Progenitor cell of endocrine pancreas (in vitro differentiated cells): ENCODE data around the gene SLC6A7. TPM values are rescaled to one million over a fixed set of nuclear protein-coding genes. Genes with fewer than 3 reads are reported as not detected.

Experiments
- DNase-seq: peaks from one replicate; pipeline ENCODE4 v3.0.0; 2021; ENCODE audit warnings: low spot score; ENCODE audit not compliant: unreplicated experiment
- H3K27ac Mint-ChIP-seq: 2 replicates; pipeline ENCODE4 v1.8.0; 2021; ENCODE audit warnings: mild to moderate bottlenecking, moderate library complexity, mixed read lengths
- H3K27me3 Mint-ChIP-seq: 2 replicates; pipeline ENCODE4 v1.8.0; 2021; ENCODE audit warnings: mixed read lengths
- H3K36me3 Mint-ChIP-seq: 2 replicates; pipeline ENCODE4 v1.8.0; 2022; ENCODE audit warnings: mixed read lengths; ENCODE audit not compliant: insufficient read depth
- H3K4me1 Mint-ChIP-seq: 2 replicates; pipeline ENCODE4 v1.8.0; 2021; ENCODE audit warnings: low read depth, mixed read lengths
- H3K4me3 Mint-ChIP-seq: 2 replicates; pipeline ENCODE4 v1.8.0; 2021; ENCODE audit warnings: low read depth, mild to moderate bottlenecking, moderate library complexity, mixed read lengths
- H3K9me3 Mint-ChIP-seq: 2 replicates; pipeline ENCODE4 v1.8.0; 2021; ENCODE audit warnings: low read depth, mixed read lengths
- total RNA-seq: library from RNA; stranded (reverse); gene quantifications from 2 replicates; pipeline ENCODE4 v1.2.1, GENCODE V29; 2021
- TF ChIP-seq, protein P1 (sequence below): fragments of 200-600 bp; sonication (generic); IDR thresholded peaks from one replicate; pipeline ENCODE4 v1.5.0; 2021; ENCODE audit warnings: antibody characterized with exemption, mild to moderate bottlenecking; ENCODE audit not compliant: unreplicated experiment

SLC6A7 gene
- total RNA-seq, 1 donor from 2014 or later, result not detected

DNA sequence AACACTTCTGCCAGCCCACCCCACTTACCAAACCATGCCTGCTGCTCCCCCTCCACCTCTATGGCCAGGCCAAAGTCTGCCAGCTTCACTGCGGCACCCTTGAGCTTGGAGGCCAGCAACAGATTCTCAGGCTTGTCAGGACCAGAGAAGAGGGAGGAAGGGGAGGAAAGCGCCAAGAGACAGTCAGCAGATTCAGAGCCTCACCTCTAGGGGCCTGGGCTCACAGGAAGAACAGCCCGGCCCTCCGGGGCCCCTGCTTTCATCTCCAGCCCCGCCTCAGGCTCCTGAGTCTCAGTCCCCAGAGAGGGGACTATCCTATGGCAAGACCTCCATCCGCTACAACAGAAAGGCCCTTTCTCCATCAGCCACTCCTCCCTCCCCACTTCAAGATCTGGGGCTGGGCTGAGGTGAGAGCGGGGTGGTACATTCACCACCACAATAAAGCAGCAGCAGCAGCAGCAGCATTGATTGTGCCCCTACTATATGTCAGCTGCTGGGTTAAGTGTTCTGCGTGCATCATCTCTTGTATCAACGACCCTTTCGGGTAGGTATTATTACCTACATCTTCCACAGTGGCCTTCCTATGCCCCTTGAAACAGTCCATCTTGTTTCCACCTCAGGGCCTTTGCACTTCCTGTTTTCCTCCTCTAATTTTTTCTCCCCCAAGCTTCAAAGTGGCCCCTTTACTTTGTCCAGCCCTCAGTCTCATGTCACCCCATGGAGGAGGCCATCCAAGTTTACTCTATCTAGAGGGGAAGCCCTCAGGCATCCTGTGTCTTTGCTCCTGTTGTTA is 63.8 kb downstream of the SLC6A7 start:
- H3K4me3 Mint-ChIP-seq, result no peak overlapping the region
- H3K9me3 Mint-ChIP-seq, result no peaks in the 10 kb centered on the region
- H3K36me3 Mint-ChIP-seq, result no peaks in the 10 kb centered on the region
- peaks cover 4% of the 10 kb centered on the region for H3K27me3 Mint-ChIP-seq
- H3K4me1 Mint-ChIP-seq, result peaks cover 12% of the 10 kb centered on the region
- no peak overlapping the region for H3K27ac Mint-ChIP-seq
- no peak for DNase-seq
- TF ChIP-seq, protein P1, sequence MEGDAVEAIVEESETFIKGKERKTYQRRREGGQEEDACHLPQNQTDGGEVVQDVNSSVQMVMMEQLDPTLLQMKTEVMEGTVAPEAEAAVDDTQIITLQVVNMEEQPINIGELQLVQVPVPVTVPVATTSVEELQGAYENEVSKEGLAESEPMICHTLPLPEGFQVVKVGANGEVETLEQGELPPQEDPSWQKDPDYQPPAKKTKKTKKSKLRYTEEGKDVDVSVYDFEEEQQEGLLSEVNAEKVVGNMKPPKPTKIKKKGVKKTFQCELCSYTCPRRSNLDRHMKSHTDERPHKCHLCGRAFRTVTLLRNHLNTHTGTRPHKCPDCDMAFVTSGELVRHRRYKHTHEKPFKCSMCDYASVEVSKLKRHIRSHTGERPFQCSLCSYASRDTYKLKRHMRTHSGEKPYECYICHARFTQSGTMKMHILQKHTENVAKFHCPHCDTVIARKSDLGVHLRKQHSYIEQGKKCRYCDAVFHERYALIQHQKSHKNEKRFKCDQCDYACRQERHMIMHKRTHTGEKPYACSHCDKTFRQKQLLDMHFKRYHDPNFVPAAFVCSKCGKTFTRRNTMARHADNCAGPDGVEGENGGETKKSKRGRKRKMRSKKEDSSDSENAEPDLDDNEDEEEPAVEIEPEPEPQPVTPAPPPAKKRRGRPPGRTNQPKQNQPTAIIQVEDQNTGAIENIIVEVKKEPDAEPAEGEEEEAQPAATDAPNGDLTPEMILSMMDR, result no peak

DNA sequence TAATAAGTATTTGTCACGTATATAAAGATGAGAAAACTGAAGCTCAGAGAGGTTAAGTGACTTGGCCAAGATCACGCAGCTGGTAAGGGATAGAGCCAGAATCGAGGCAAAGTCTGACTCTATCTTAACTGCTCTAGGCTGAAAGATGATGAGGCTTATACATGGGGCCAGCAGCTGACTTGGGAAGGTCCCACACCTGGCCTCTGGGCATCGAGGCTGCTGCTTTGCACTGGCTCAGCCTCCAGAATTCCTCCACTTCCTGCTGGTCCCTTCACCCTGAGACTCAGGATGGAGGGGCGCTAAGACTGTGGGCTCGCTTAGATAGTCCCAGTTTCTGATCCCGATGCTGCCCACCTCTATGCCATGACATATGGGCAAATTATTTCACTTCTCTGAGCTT is 64.5 kb downstream of the SLC6A7 start:
- TF ChIP-seq, protein P1, result no peak
- Mint-ChIP-seq H3K27ac (no peak overlapping the region), H3K9me3 (no peaks in the 10 kb centered on the region), H3K4me3 (no peak overlapping the region), H3K36me3 (no peaks in the 10 kb centered on the region), H3K27me3 (peaks cover 4% of the 10 kb centered on the region), H3K4me1 (peaks cover 12% of the 10 kb centered on the region)
- no peak for DNase-seq

GRCh38 chr5:150254774-150255173 is 64.9 kb downstream of the SLC6A7 start:
- no peaks in the 10 kb centered on the region for H3K36me3 Mint-ChIP-seq
- DNase-seq, result no peak
- TF ChIP-seq, protein P1, result no peak
- H3K4me1 Mint-ChIP-seq, result peaks cover 12% of the 10 kb centered on the region
- peak overlapping the region; percentile 18 for H3K27ac Mint-ChIP-seq
- H3K4me3 Mint-ChIP-seq, result no peak overlapping the region
- peaks cover 4% of the 10 kb centered on the region for H3K27me3 Mint-ChIP-seq
- no peaks in the 10 kb centered on the region for H3K9me3 Mint-ChIP-seq

DNA sequence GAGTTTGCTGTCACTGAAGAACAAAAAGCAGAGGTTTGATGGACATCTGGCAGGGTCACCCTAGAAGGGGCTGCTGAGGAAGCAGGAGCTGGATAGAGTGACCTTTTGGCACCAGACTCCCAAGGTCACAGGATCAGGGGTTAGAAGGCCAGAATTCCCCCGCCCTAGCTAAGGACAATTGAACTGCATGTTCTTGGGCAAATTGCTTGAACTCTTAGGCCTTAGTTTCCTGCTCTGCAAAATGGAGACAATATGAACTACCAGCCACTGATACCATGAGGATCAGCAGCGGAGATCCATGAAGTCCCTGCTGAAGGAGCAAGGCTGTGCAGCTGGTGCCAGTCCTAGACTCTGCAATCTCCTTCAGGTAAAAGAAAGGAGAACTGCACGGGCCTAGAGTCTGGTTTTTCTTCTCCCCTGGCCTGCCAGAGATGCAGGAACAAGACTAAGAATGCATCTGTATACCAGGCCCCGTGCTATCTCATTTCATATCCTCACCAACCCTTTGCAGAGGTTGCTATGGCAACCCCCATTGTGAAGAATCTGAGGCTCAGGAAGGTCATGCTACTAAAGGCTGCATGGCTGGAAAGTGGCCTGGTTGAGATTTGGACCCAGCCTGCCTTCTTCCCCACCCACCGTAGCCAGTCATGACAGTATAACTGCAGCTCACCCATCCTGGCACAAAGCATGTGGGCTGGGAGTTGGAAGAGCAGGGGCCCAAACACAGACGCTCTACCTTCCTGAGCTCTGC is 66.0 kb downstream of the SLC6A7 start:
- Mint-ChIP-seq H3K4me1 (peaks cover 12% of the 10 kb centered on the region), H3K4me3 (no peak overlapping the region), H3K27ac (no peak overlapping the region), H3K27me3 (no peaks in the 10 kb centered on the region), H3K9me3 (no peaks in the 10 kb centered on the region), H3K36me3 (no peaks in the 10 kb centered on the region)
- TF ChIP-seq, protein P1, result no peak
- no peak for DNase-seq

GRCh38 chr5:150256410-150257064 is 66.7 kb downstream of the SLC6A7 start:
- DNase-seq, result no peak
- H3K27ac Mint-ChIP-seq, result no peak overlapping the region
- H3K4me1 Mint-ChIP-seq, result peaks cover 12% of the 10 kb centered on the region
- no peaks in the 10 kb centered on the region for H3K9me3 Mint-ChIP-seq
- no peaks in the 10 kb centered on the region for H3K36me3 Mint-ChIP-seq
- H3K4me3 Mint-ChIP-seq, result no peak overlapping the region
- H3K27me3 Mint-ChIP-seq, result no peaks in the 10 kb centered on the region
- TF ChIP-seq, protein P1, result peak; percentile 45
